ENCODE data around the gene TRERF1.

GRCh38 chr6:42446996-42447395 lies 4.7 kb downstream of the TRERF1 start:
- TF ChIP-seq ZC3H10 (CRISPR knock-in tag; IDR thresholded peaks at IDR 0.05) = no peak
- no peak for TF ChIP-seq ZFP30 (CRISPR knock-in tag; IDR thresholded peaks at IDR 0.05)
- no peak for TF ChIP-seq ESRRG (CRISPR knock-in tag; IDR thresholded peaks at IDR 0.05)
- no peak for TF ChIP-seq ARNTL (CRISPR knock-in tag; IDR thresholded peaks at IDR 0.05; ENCODE audit: borderline replicate concordance, low read depth)
- TF ChIP-seq RARB (CRISPR knock-in tag; IDR thresholded peaks at IDR 0.05) = no peak
- TF ChIP-seq PATZ1 (CRISPR knock-in tag; IDR thresholded peaks at IDR 0.05; ENCODE audit: borderline replicate concordance) = no peak
- no peak for TF ChIP-seq ZNF70 (CRISPR knock-in tag; IDR thresholded peaks at IDR 0.05)
- no peak for TF ChIP-seq POU6F1 (CRISPR knock-in tag; IDR thresholded peaks at IDR 0.05; ENCODE audit: borderline replicate concordance, low read depth)
- no peak for TF ChIP-seq ISL1 (CRISPR knock-in tag; IDR thresholded peaks at IDR 0.05)
- no peak for TF ChIP-seq ZFP3 (CRISPR knock-in tag; IDR thresholded peaks at IDR 0.05)
- TF ChIP-seq CREB5 (CRISPR knock-in tag; IDR thresholded peaks at IDR 0.05; ENCODE audit: low read depth) = no peak
- no peak for TF ChIP-seq ZNF8 (CRISPR knock-in tag; IDR thresholded peaks at IDR 0.05)
- no peak for TF ChIP-seq TOX (CRISPR knock-in tag; IDR thresholded peaks at IDR 0.05; ENCODE audit: borderline replicate concordance)
- TF ChIP-seq TCF4 (CRISPR knock-in tag; IDR thresholded peaks at IDR 0.05; ENCODE audit: borderline replicate concordance) = no peak
